Lower leg skin (tissue), 4 donors: ENCODE data around the gene PIP5K1C. TPM values are rescaled to one million over a fixed set of nuclear protein-coding genes. Genes with fewer than 3 reads are reported as not detected.

Experiments
- DNase-seq, 2 donors: peaks; one replicate each; pipeline ENCODE4 v3.0.0-alpha.2; 2019; ENCODE audit warnings: low spot score in 2 of 2
- H3K4me3 ChIP-seq: fragments of 200-600 bp; sonication (generic); 2 replicates; pipeline ENCODE4 v1.5.1; 2017; ENCODE audit warnings: mild to moderate bottlenecking, low read depth; ENCODE audit not compliant: poor library complexity, severe bottlenecking
- CTCF ChIP-seq, 3 donors: fragments of 450-650 bp; IDR thresholded peaks; one replicate each; pipeline ENCODE4 v1.5.1; 2016; ENCODE audit warnings: antibody characterized with exemption in 3 of 3, mild to moderate bottlenecking in 3 of 3, moderate library complexity in 2 of 3
- POLR2A ChIP-seq, 2 donors: fragments of 450-650 bp; IDR thresholded peaks; one replicate each; pipeline ENCODE4 v1.6.1; 2016 to 2017; ENCODE audit warnings: antibody characterized with exemption in 2 of 2, mild to moderate bottlenecking in 1 of 2, moderate library complexity in 1 of 2
- WGBS, 2 donors: methylation state at CpG; one replicate each; pipeline ENCODE4 v1.1.5; 2018; 5-methylcytosine and 5-hydroxymethylcytosine counted together
- intact Hi-C: fragments of 100-400 bp; cut with DNase I; formaldehyde crosslinking; loops from one replicate; pipeline ENCODE4 v1.15.0; 2023; ENCODE audit warnings: low total_unique reads
- total RNA-seq, 4 donors: library from RNA; depleted of rRNA; stranded (reverse); fragments of >200 nt; gene quantifications; one replicate each; pipeline ENCODE4 v1.1.0, GENCODE V29; 2016

PIP5K1C gene
- total RNA-seq, 4 donors from 2014 or later, result 14.1 to 27.3 (median 22.1) TPM

- no peak overlapping the region for H3K4me3 ChIP-seq
Observed at GRCh38 chr19:3660493-3661219, 39.6 kb downstream of the PIP5K1C start.

GRCh38 chr19:3659746-3660112 lies 40.5 kb downstream of the PIP5K1C start:
- no peak for TF ChIP-seq POLR2A (IDR thresholded peaks at IDR 0.05)
- no peak for TF ChIP-seq CTCF (IDR thresholded peaks at IDR 0.05)
- DNase-seq, result no peak
- intact Hi-C loops, result loop anchor here (5.0 kb wide), 1 partner anchor 38 kb away; no protein-coding TSS in a partner anchor
- WGBS, 2 donors, result 90 to 93% methylated on average over 22 of the region's 22 CpGs
- no peak overlapping the region for H3K4me3 ChIP-seq

More at GRCh38 chr19:3660493-3661219, 39.6 kb downstream of the PIP5K1C start:
- intact Hi-C loops, result loop anchor here (5.0 kb wide), 1 partner anchor 37 kb away; no protein-coding TSS in a partner anchor
- TF ChIP-seq POLR2A (IDR thresholded peaks at IDR 0.05) (no peak), CTCF (IDR thresholded peaks at IDR 0.05) (no peak)
- DNase-seq, result no peak
- 79 to 87% methylated on average over 19 to 23 of the region's 23 CpGs for WGBS, 2 donors

- no peak overlapping the region for H3K4me3 ChIP-seq
- intact Hi-C loops, result no loop called here
- 90 to 92% methylated on average over 33 to 37 of the region's 37 CpGs for WGBS, 2 donors
- TF ChIP-seq POLR2A (IDR thresholded peaks at IDR 0.05), result no peak
- TF ChIP-seq CTCF (IDR thresholded peaks at IDR 0.05), result no peak
- DNase-seq, result no peak
Observed at GRCh38 chr19:3658870-3659745, 41.2 kb downstream of the PIP5K1C start.

- TF ChIP-seq CTCF (IDR thresholded peaks at IDR 0.05), result no peak
- intact Hi-C loops, result no loop called here
- DNase-seq, result no peak
- H3K4me3 ChIP-seq, result no peak overlapping the region
- WGBS, 2 donors, result 89 to 91% methylated on average over 39 of the region's 39 CpGs
Observed at GRCh38 chr19:3658004-3658869, 42.0 kb downstream of the PIP5K1C start.

GRCh38 chr19:3657395-3657769 lies 42.9 kb downstream of the PIP5K1C start:
- intact Hi-C loops, result no loop called here
- no peak for DNase-seq
- WGBS, 2 donors, result 96% methylated on average over 16 of the region's 16 CpGs
- no peak overlapping the region for H3K4me3 ChIP-seq
- TF ChIP-seq CTCF (IDR thresholded peaks at IDR 0.05) (no peak), POLR2A (IDR thresholded peaks at IDR 0.05) (no peak)
